Measurements from ENCODE around the gene ARHGAP12. TPM values are rescaled to one million over a fixed set of nuclear protein-coding genes. Genes with fewer than 3 reads are reported as not detected.

Gene ARHGAP12
- total RNA-seq, 1 experiment from 2014 or later, result 39.5 TPM

GRCh38 chr10:31757831-31758230 is 170.8 kb downstream of the ARHGAP12 start (continued):
- TF ChIP-seq, protein P1, sequence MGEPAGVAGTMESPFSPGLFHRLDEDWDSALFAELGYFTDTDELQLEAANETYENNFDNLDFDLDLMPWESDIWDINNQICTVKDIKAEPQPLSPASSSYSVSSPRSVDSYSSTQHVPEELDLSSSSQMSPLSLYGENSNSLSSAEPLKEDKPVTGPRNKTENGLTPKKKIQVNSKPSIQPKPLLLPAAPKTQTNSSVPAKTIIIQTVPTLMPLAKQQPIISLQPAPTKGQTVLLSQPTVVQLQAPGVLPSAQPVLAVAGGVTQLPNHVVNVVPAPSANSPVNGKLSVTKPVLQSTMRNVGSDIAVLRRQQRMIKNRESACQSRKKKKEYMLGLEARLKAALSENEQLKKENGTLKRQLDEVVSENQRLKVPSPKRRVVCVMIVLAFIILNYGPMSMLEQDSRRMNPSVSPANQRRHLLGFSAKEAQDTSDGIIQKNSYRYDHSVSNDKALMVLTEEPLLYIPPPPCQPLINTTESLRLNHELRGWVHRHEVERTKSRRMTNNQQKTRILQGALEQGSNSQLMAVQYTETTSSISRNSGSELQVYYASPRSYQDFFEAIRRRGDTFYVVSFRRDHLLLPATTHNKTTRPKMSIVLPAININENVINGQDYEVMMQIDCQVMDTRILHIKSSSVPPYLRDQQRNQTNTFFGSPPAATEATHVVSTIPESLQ (CRISPR knock-in tag; IDR thresholded peaks at IDR 0.05), result no peak

GRCh38 chr10:31757386-31757791 is 171.2 kb downstream of the ARHGAP12 start:
- DNase-seq (ENCODE audit: low spot score), result no peak
- Mint-ChIP-seq H3K27ac (peak overlapping the region; percentile 79), H3K4me1 (peaks cover 64% of the 10 kb centered on the region), H3K27me3 (ENCODE audit: low read depth) (peaks cover 7% of the 10 kb centered on the region), H3K36me3 (peaks cover 9% of the 10 kb centered on the region), H3K4me3 (peak overlapping the region; percentile 37), H3K9me3 (peaks cover 3% of the 10 kb centered on the region)
- ATAC-seq, result no peak
- TF ChIP-seq, protein P2, sequence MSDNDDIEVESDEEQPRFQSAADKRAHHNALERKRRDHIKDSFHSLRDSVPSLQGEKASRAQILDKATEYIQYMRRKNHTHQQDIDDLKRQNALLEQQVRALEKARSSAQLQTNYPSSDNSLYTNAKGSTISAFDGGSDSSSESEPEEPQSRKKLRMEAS (CRISPR knock-in tag; IDR thresholded peaks at IDR 0.05), result no peak
- TF ChIP-seq, protein P1 (CRISPR knock-in tag; IDR thresholded peaks at IDR 0.05), result no peak
- TF ChIP-seq CTCF (IDR thresholded peaks at IDR 0.05), result no peak
- TF ChIP-seq ZNF396 (CRISPR knock-in tag; IDR thresholded peaks at IDR 0.05; ENCODE audit: borderline replicate concordance), result no peak
- TF ChIP-seq, protein P3, sequence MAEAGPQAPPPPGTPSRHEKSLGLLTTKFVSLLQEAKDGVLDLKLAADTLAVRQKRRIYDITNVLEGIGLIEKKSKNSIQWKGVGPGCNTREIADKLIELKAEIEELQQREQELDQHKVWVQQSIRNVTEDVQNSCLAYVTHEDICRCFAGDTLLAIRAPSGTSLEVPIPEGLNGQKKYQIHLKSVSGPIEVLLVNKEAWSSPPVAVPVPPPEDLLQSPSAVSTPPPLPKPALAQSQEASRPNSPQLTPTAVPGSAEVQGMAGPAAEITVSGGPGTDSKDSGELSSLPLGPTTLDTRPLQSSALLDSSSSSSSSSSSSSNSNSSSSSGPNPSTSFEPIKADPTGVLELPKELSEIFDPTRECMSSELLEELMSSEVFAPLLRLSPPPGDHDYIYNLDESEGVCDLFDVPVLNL (CRISPR knock-in tag; IDR thresholded peaks at IDR 0.05; ENCODE audit: borderline replicate concordance, low read depth), result no peak
- no peak for TF ChIP-seq ZNF317 (CRISPR knock-in tag; IDR thresholded peaks at IDR 0.05; ENCODE audit: borderline replicate concordance, low read depth)
- TF ChIP-seq ETV6 (CRISPR knock-in tag; IDR thresholded peaks at IDR 0.05), result no peak
- no peak for TF ChIP-seq ARID4B (CRISPR knock-in tag; IDR thresholded peaks at IDR 0.05; ENCODE audit: borderline replicate concordance)
- TF ChIP-seq PRRX2 (CRISPR knock-in tag; IDR thresholded peaks at IDR 0.05), result no peak
- TF ChIP-seq, protein P4, sequence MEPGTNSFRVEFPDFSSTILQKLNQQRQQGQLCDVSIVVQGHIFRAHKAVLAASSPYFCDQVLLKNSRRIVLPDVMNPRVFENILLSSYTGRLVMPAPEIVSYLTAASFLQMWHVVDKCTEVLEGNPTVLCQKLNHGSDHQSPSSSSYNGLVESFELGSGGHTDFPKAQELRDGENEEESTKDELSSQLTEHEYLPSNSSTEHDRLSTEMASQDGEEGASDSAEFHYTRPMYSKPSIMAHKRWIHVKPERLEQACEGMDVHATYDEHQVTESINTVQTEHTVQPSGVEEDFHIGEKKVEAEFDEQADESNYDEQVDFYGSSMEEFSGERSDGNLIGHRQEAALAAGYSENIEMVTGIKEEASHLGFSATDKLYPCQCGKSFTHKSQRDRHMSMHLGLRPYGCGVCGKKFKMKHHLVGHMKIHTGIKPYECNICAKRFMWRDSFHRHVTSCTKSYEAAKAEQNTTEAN (CRISPR knock-in tag; IDR thresholded peaks at IDR 0.05), result no peak
- no peak for TF ChIP-seq EMX1 (CRISPR knock-in tag; IDR thresholded peaks at IDR 0.05)
- POLR2A ChIA-PET, result no interaction called here
- CTCF ChIA-PET, result no interaction called here
